ENCODE measurements around the gene IL10RB.

IL10RB gene

DNA sequence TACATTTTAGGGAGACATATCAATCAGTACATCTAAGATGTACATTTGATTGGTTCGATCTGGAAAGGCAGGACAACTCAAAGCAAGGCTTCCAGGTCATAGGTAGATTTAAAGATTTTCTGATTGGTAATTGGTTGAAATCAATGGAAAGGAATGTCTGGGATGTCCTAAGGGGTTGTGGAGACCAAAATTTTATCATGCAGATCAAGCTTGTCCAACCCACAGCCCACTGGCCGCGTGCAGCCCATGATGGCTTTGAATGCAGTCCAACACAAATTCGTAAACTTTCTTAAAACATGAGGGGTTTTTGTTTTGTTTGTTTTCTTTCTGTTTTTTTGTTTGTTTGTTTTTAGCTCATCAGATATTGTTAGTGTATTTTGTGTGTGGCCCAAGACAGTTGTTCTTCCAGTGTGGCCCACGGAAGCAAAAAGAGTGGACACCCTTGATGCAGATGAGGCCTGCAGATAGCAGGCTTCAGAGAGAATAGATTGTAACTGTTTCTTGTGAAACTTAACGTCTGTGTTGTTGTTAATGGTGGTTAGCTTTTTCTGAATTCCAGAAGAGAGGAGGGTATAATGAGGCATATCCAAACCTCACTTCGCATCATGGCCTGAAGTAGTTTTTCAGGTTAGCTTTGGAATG, 61.7 kb downstream of the IL10RB start:
- Mint-ChIP-seq H3K27me3 (ENCODE audit: low read depth, poor library complexity) (no peaks in the 10 kb centered on the region), H3K4me3 (no peak overlapping the region), H3K9me3 (peaks cover 62% of the 10 kb centered on the region), H3K27ac (no peak overlapping the region), H3K36me3 (ENCODE audit: low read depth) (peaks cover 64% of the 10 kb centered on the region), H3K4me1 (no peaks in the 10 kb centered on the region)
- no peak for DNase-seq
- TF ChIP-seq, protein P1, sequence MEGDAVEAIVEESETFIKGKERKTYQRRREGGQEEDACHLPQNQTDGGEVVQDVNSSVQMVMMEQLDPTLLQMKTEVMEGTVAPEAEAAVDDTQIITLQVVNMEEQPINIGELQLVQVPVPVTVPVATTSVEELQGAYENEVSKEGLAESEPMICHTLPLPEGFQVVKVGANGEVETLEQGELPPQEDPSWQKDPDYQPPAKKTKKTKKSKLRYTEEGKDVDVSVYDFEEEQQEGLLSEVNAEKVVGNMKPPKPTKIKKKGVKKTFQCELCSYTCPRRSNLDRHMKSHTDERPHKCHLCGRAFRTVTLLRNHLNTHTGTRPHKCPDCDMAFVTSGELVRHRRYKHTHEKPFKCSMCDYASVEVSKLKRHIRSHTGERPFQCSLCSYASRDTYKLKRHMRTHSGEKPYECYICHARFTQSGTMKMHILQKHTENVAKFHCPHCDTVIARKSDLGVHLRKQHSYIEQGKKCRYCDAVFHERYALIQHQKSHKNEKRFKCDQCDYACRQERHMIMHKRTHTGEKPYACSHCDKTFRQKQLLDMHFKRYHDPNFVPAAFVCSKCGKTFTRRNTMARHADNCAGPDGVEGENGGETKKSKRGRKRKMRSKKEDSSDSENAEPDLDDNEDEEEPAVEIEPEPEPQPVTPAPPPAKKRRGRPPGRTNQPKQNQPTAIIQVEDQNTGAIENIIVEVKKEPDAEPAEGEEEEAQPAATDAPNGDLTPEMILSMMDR (IDR thresholded peaks at IDR 0.05) = no peak

DNA sequence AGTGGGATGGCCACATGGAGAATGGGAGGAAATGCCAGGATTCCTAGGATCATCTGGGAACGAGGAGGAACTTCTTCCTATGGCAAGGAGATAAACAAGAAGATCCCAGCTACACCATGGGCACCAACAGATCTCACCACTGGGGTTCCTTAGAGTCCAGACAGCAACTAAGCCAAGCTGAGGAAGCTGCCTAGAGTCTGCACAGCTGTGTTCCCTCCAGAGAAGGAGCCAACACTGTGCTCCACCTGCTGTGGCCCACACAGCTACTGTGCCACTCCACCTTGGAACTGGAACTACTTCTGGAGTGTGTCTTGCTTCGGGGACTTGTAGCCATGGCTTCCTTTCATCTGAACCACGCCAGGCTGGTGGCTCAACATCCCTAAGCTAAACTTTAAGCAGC, 64.6 kb downstream of the IL10RB start:
- peaks cover 84% of the 10 kb centered on the region for H3K9me3 Mint-ChIP-seq
- H3K4me3 Mint-ChIP-seq = no peak overlapping the region
- TF ChIP-seq, protein P1 (IDR thresholded peaks at IDR 0.05) = no peak
- peaks cover 91% of the 10 kb centered on the region for H3K36me3 Mint-ChIP-seq (ENCODE audit: low read depth)
- H3K4me1 Mint-ChIP-seq = no peaks in the 10 kb centered on the region
- no peak for DNase-seq
- H3K27me3 Mint-ChIP-seq (ENCODE audit: low read depth, poor library complexity) = no peaks in the 10 kb centered on the region
- no peak overlapping the region for H3K27ac Mint-ChIP-seq

DNA sequence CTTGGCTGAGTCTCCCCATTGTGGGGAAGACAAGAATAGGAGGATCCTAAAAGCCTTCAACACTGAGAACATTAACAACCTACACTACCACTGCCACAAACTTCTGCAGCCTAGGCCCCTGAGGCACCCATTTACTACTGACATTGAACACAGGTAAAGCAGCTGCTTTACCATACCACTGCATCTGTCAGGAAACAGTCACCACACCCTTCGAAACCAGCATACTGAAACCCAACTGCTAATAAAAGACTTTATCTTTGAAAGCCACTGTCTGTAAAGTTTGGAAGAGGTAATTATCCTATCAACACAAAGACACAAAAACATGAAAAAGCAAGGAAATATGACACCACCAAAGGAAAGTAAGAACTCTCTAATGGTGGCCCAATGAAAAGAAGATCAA, 66.0 kb downstream of the IL10RB start:
- Mint-ChIP-seq H3K4me1 (no peaks in the 10 kb centered on the region), H3K4me3 (no peak overlapping the region), H3K36me3 (ENCODE audit: low read depth) (peaks cover 90% of the 10 kb centered on the region), H3K9me3 (peaks cover 78% of the 10 kb centered on the region), H3K27ac (no peak overlapping the region), H3K27me3 (ENCODE audit: low read depth, poor library complexity) (no peaks in the 10 kb centered on the region)
- no peak for DNase-seq
- TF ChIP-seq, protein P1 (IDR thresholded peaks at IDR 0.05) = no peak

- H3K4me1 Mint-ChIP-seq = no peaks in the 10 kb centered on the region
- no peak for DNase-seq
- no peak overlapping the region for H3K4me3 Mint-ChIP-seq
- H3K9me3 Mint-ChIP-seq = peaks cover 59% of the 10 kb centered on the region
- TF ChIP-seq, protein P1 (IDR thresholded peaks at IDR 0.05) = no peak
- no peaks in the 10 kb centered on the region for H3K27me3 Mint-ChIP-seq (ENCODE audit: low read depth, poor library complexity)
- H3K36me3 Mint-ChIP-seq (ENCODE audit: low read depth) = peaks cover 83% of the 10 kb centered on the region
- no peak overlapping the region for H3K27ac Mint-ChIP-seq
These were observed 68.0 kb downstream of the IL10RB start for GRCh38 chr21:33334191-33334590.

DNA sequence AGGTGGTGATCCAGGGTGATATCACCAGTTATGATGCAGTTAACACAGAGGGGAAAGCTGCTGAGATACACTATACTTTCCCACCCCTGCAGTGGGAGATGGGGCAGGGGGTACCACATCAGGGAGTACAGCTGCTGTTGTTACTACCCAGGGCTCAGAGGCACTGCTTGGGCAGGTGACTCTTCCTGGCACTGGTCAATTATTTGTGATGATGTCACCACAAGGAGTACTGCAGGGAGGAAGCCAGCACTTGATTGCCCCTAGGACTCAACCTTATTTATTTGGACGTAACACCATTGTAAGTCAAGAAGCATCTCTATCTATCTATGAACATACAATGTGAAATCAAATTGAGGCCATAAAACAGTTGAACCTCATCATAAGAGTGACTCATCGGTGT, 68.7 kb downstream of the IL10RB start:
- TF ChIP-seq, protein P1 (IDR thresholded peaks at IDR 0.05) = no peak
- H3K9me3 Mint-ChIP-seq = peaks cover 54% of the 10 kb centered on the region
- DNase-seq = no peak
- H3K36me3 Mint-ChIP-seq (ENCODE audit: low read depth) = peaks cover 83% of the 10 kb centered on the region
- H3K4me3 Mint-ChIP-seq = no peak overlapping the region
- no peaks in the 10 kb centered on the region for H3K27me3 Mint-ChIP-seq (ENCODE audit: low read depth, poor library complexity)
- no peaks in the 10 kb centered on the region for H3K4me1 Mint-ChIP-seq
- no peak overlapping the region for H3K27ac Mint-ChIP-seq

GRCh38 chr21:33339135-33339534, 73.0 kb downstream of the IL10RB start:
- H3K4me3 Mint-ChIP-seq = no peak overlapping the region
- H3K36me3 Mint-ChIP-seq (ENCODE audit: low read depth) = peaks cover 76% of the 10 kb centered on the region
- peaks cover 13% of the 10 kb centered on the region for H3K9me3 Mint-ChIP-seq
- DNase-seq = no peak
- no peak overlapping the region for H3K27ac Mint-ChIP-seq
- H3K27me3 Mint-ChIP-seq (ENCODE audit: low read depth, poor library complexity) = no peaks in the 10 kb centered on the region
- TF ChIP-seq, protein P1 (IDR thresholded peaks at IDR 0.05) = no peak
- H3K4me1 Mint-ChIP-seq = no peaks in the 10 kb centered on the region

Data from nephron progenitor cell (in vitro differentiated cells).